HCT116 (cell line): Measurements from ENCODE around the gene PPP1R3G. TPM values are rescaled to one million over a fixed set of nuclear protein-coding genes. Genes with fewer than 3 reads are reported as not detected.

ENCODE experiments used
- ATAC-seq: fragments of 200-7000 bp; cut with Tn5 transposase; 2 replicates; pipeline ENCODE4 v1.9.1; 2020; ENCODE audit warnings: mild to moderate bottlenecking, moderate library complexity
- BruUV-seq: library from RNA; stranded (reverse); fragments of 400-500 nt; replicated peaks from 2 replicates; lab custom pipeline; 2021; lab: Mats Ljungman, UMichigan
- CTCF ChIA-PET: fragments of 300-600 bp; sonication (Branson Sonifier 250); formaldehyde crosslinking; loops from one replicate; lab custom pipeline; 2021; ENCODE audit warnings: antibody characterized with exemption; lab: Charles Lee
- POLR2A ChIA-PET: fragments of 300-600, 350-600 bp; sonication (Branson Sonifier 250); formaldehyde crosslinking; loops from one replicate; lab custom pipeline; 2021; ENCODE audit warnings: antibody characterized with exemption; lab: Charles Lee
- RAD21 ChIA-PET, 2 experiments: fragments of 300-600 bp; sonication (Branson Sonifier 250); formaldehyde crosslinking; loops; one replicate each; lab custom pipeline; 2023; ENCODE audit warnings: low total read pairs in 2 of 2; ENCODE audit not compliant: uncharacterized antibody in 2 of 2, unreplicated experiment in 2 of 2, low non-redundant PET in 1 of 2; lab: Charles Lee
- DNase-seq: peaks from one replicate; pipeline ENCODE4 v3.0.0-alpha.2; 2010; ENCODE audit warnings: low read depth, low spot score
- H2AFZ ChIP-seq: fragments of 200-600 bp; shearing (Covaris generic), sonication (generic); 2 replicates; pipeline ENCODE4 v1.6.1; 2017; ENCODE audit warnings: low read depth, mixed run types, mixed read lengths, antibody characterized with exemption, low read length; ENCODE audit not compliant: poor library complexity, severe bottlenecking
- H3K27ac ChIP-seq: 2 replicates; pipeline ENCODE4 v1.5.1; 2012; ENCODE audit warnings: low read depth, low read length
- H3K27me3 ChIP-seq: fragments of 200-600 bp; sonication (generic); 2 replicates; pipeline ENCODE4 v1.6.1; 2016; ENCODE audit warnings: mixed run types, low read length, mixed read lengths; ENCODE audit not compliant: insufficient read depth
- H3K36me3 ChIP-seq, 2 experiments: fragments of 200-500 bp in 1 of 2; fragments of 200-600 bp in 1 of 2; sonication (Bioruptor generic) in 1 of 2; sonication (generic) in 1 of 2; 2 replicates each; pipeline versions ENCODE4 v1.5.1 to v1.6.1; 2014 to 2016; ENCODE audit warnings: low read length in 2 of 2, inconsistent platforms in 1 of 2, mixed read lengths in 1 of 2, mixed run types in 1 of 2; ENCODE audit not compliant: insufficient read depth in 2 of 2, control insufficient read depth in 1 of 2
- H3K4me1 ChIP-seq, 2 experiments: fragments of 200-600 bp in 1 of 2; sonication (generic) in 1 of 2; 2 replicates each; pipeline versions ENCODE4 v1.5.1 to v1.6.1; 2012 to 2017; ENCODE audit warnings: low read length in 2 of 2, inconsistent platforms in 1 of 2, mild to moderate bottlenecking in 1 of 2, mixed read lengths in 1 of 2, mixed run types in 1 of 2, moderate library complexity in 1 of 2; ENCODE audit not compliant: insufficient read depth in 2 of 2, control insufficient read depth in 1 of 2
- H3K4me2 ChIP-seq: fragments of 200-600 bp; sonication (generic); 2 replicates; pipeline ENCODE4 v1.6.1; 2017; ENCODE audit warnings: mixed run types, low read length, mixed read lengths
- H3K4me3 ChIP-seq, 2 experiments: fragments of 200-600 bp in 1 of 2; sonication (generic) in 1 of 2; replicated peaks in 1 of 2; 2 replicates each; pipeline ENCODE4 v1.5.1; 2011 to 2016; ENCODE audit warnings: low read length in 2 of 2, control low read depth in 1 of 2, low read depth in 1 of 2, mild to moderate bottlenecking in 1 of 2, mixed read lengths in 1 of 2, mixed run types in 1 of 2
- H3K79me2 ChIP-seq: fragments of 200-600 bp; sonication (generic); 2 replicates; pipeline ENCODE4 v1.6.1; 2017; ENCODE audit warnings: mild to moderate bottlenecking, mixed run types, low read length, moderate library complexity, mixed read lengths; ENCODE audit not compliant: insufficient read depth
- H3K9ac ChIP-seq: fragments of 200-600 bp; sonication (generic); 2 replicates; pipeline ENCODE4 v1.6.1; 2016; ENCODE audit warnings: low read length, mixed read lengths
- H3K9me2 ChIP-seq: fragments of 200-600 bp; sonication (generic), shearing (Covaris generic); 2 replicates; pipeline ENCODE4 v1.6.1; 2017; ENCODE audit warnings: mixed run types, mild to moderate bottlenecking, moderate library complexity; ENCODE audit not compliant: insufficient read depth
- H3K9me3 ChIP-seq, 2 experiments: fragments of 200-500 bp in 1 of 2; fragments of 200-600 bp in 1 of 2; sonication (Bioruptor generic) in 1 of 2; sonication (generic) in 1 of 2; 2 replicates each; pipeline ENCODE4 v1.6.1; 2014 to 2017; ENCODE audit warnings: low read length in 2 of 2, mixed read lengths in 2 of 2, inconsistent platforms in 1 of 2, low read depth in 1 of 2, mild to moderate bottlenecking in 1 of 2, mixed run types in 1 of 2, moderate library complexity in 1 of 2; ENCODE audit not compliant: control insufficient read depth in 1 of 2, insufficient read depth in 1 of 2
- H4K20me1 ChIP-seq: fragments of 200-600 bp; sonication (generic), shearing (Covaris generic); 2 replicates; pipeline ENCODE4 v1.6.1; 2017; ENCODE audit warnings: mixed run types, mild to moderate bottlenecking, moderate library complexity; ENCODE audit not compliant: insufficient read depth
- ATF3 ChIP-seq: IDR thresholded peaks from 2 replicates; pipeline ENCODE4 v1.6.1; 2012
- CEBPB ChIP-seq: IDR thresholded peaks from 2 replicates; pipeline ENCODE4 v1.6.1; 2012; ENCODE audit warnings: low read depth
- CTCF ChIP-seq, 3 experiments: fragments of 200-600 bp in 1 of 3; sonication (generic) in 1 of 3; IDR thresholded peaks in 2 of 3; conservative IDR thresholded peaks in 1 of 3; 2 replicates each; pipeline ENCODE4 v1.5.1; 2012 to 2017; ENCODE audit warnings: low read depth in 2 of 3, low read length in 2 of 3, antibody characterized with exemption in 1 of 3, borderline replicate concordance in 1 of 3, control low read depth in 1 of 3, mild to moderate bottlenecking in 1 of 3, mixed read lengths in 1 of 3, mixed run types in 1 of 3, moderate library complexity in 1 of 3; ENCODE audit not compliant: insufficient read depth in 1 of 3
- ELF1 ChIP-seq: IDR thresholded peaks from 2 replicates; pipeline ENCODE4 v1.6.1; 2012; ENCODE audit warnings: low read depth, borderline replicate concordance
- EZH2 ChIP-seq: fragments of 200-600 bp; sonication (generic); IDR thresholded peaks from 2 replicates; pipeline ENCODE4 v1.6.1; 2017; ENCODE audit warnings: antibody characterized with exemption, mixed run types
- EZH2phosphoT487 ChIP-seq: fragments of 200-600 bp; IDR thresholded peaks from 2 replicates; pipeline ENCODE4 v1.6.1; 2018; ENCODE audit warnings: antibody characterized with exemption, borderline replicate concordance
- FOSL1 ChIP-seq: IDR thresholded peaks from 2 replicates; pipeline ENCODE4 v1.6.1; 2012; ENCODE audit warnings: low read depth
- JUND ChIP-seq: IDR thresholded peaks from 2 replicates; pipeline ENCODE4 v1.6.1; 2012
- POLR2AphosphoS5 ChIP-seq: IDR thresholded peaks from 2 replicates; pipeline ENCODE4 v1.6.1; 2011; ENCODE audit warnings: mild to moderate bottlenecking, low read depth, low read length, moderate library complexity
- SP1 ChIP-seq: IDR thresholded peaks from 2 replicates; pipeline ENCODE4 v1.6.1; 2012; ENCODE audit warnings: low read depth
- YY1 ChIP-seq: IDR thresholded peaks from 2 replicates; pipeline ENCODE4 v1.6.1; 2011; ENCODE audit warnings: low read length, low read depth, moderate library complexity, mild to moderate bottlenecking; ENCODE audit not compliant: insufficient replicate concordance; ENCODE audit errors: extremely low read depth
- ZBTB33 ChIP-seq: IDR thresholded peaks from 2 replicates; pipeline ENCODE4 v1.6.1; 2011; ENCODE audit warnings: mild to moderate bottlenecking, low read length, moderate library complexity; ENCODE audit not compliant: insufficient replicate concordance; ENCODE audit errors: extremely low read depth
- ZFX ChIP-seq: fragments of 450-650 bp; IDR thresholded peaks from 2 replicates; pipeline ENCODE4 v1.6.1; 2017
- ZNF274 ChIP-seq: fragments of 200-500 bp; sonication (Bioruptor generic); IDR thresholded peaks from 2 replicates; pipeline ENCODE4 v1.6.1; 2014; ENCODE audit warnings: mild to moderate bottlenecking, low read depth, low read length, inconsistent platforms
- intact Hi-C: fragments of 100-400 bp; cut with micrococcal nuclease; formaldehyde crosslinking; loops from 2 replicates; pipeline ENCODE4 v1.10.0; 2022
- total RNA-seq: library from RNA; stranded (reverse); gene quantifications from one replicate; pipeline ENCODE4 v1.2.1, GENCODE V29; 2021; ENCODE audit not compliant: unreplicated experiment

The PPP1R3G gene
- total RNA-seq, 1 experiment from 2014 or later, result 0.27 TPM

- ATAC-seq (no peak), DNase-seq (no peak)
- Histone ChIP-seq H3K27ac (no peak overlapping the region), H3K27me3 (no peaks in the 10 kb centered on the region), H4K20me1 (no peaks in the 10 kb centered on the region), H3K9me2 (no peaks in the 10 kb centered on the region), H3K4me1 (no peaks in the 10 kb centered on the region), H3K4me2 (no peak overlapping the region), H3K9me3 (no peaks in the 10 kb centered on the region), H2AFZ (no peak overlapping the region), H3K36me3 (no peaks in the 10 kb centered on the region), H3K4me3 (no peak overlapping the region), H3K79me2 (no peaks in the 10 kb centered on the region), H3K9ac (no peak overlapping the region)
- no TSS peak for BruUV-seq
- RAD21 ChIA-PET, result no interaction called here
- POLR2A ChIA-PET, result no interaction called here
- TF ChIP-seq ZBTB33 (no peak), YY1 (no peak), CEBPB (no peak), EZH2 (no peak), CTCF (IDR thresholded peaks at IDR 0.05 in 2 of 3, conservative IDR thresholded peaks at IDR 0.05 in 1 of 3; ENCODE audit: borderline replicate concordance in 1 of 3, insufficient read depth in 1 of 3, low read depth in 2 of 3, low read length in 2 of 3) (no peak), POLR2AphosphoS5 (no peak), ZFX (no peak), ZNF274 (no peak), ELF1 (no peak), FOSL1 (no peak), ATF3 (no peak), JUND (no peak), SP1 (no peak), EZH2phosphoT487 (no peak)
- intact Hi-C loops, result no loop called here
- CTCF ChIA-PET, result no interaction called here
Measured at GRCh38 chr6:5041955-5042354, 43.2 kb upstream of the PPP1R3G start.
